HK-2 (cell line): ENCODE data around the gene NUDT22.
"Not testable (repeated sequence)": the region's sequence is repeated elsewhere in the genome, so short reads cannot be mapped to it uniquely, and the experiment has no call there.

Source experiments
- DNase-seq: peaks from one replicate; pipeline ENCODE4 v3.0.0-alpha.2; 2018; ENCODE audit not compliant: unreplicated experiment

Gene NUDT22

DNA sequence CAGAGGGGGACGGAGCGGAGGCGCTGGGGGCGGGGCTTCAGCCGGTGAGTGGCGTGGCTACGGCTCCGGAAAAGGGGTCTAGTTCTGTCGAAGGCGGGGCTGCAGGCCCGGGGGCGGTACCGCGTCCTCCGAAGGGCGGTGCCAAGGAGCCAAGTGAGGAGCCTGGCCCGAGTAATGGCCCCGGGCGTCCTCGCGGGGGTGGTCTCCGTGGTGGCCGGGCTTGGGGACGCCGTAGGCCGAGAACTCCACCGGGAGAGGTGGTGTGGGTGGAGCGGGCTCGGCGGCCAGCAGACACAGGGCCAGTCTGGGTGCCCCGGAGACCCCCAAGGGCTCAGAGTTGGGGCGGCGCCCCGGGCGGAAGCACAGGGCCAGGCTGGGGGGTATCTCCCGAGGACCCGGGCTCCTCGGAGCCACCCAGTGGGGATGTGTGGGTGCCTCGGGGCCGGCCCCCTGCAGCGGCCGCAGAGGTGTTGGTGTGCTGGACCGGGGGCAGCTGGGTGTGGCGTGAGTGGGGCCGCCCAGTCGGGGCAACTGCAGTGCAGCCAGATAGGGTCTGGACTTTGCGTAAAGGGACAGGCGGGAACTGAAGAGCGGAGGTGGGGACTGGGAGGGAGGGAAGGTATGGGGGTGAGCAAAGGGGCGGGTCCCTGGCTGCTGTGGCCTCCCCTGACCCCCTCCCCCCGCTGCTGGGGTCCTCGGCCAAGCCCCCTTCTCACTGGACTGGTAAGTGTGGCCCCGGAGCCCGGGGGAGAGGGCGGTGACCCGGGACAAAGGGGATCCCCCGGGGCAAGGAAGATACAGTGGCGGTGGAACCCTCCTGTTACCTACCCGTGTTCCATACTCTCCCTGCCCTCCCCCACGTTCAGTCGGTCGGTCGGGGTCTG, 15.7 kb downstream of the NUDT22 start:
- DNase-seq, result peak; percentile 53

DNA sequence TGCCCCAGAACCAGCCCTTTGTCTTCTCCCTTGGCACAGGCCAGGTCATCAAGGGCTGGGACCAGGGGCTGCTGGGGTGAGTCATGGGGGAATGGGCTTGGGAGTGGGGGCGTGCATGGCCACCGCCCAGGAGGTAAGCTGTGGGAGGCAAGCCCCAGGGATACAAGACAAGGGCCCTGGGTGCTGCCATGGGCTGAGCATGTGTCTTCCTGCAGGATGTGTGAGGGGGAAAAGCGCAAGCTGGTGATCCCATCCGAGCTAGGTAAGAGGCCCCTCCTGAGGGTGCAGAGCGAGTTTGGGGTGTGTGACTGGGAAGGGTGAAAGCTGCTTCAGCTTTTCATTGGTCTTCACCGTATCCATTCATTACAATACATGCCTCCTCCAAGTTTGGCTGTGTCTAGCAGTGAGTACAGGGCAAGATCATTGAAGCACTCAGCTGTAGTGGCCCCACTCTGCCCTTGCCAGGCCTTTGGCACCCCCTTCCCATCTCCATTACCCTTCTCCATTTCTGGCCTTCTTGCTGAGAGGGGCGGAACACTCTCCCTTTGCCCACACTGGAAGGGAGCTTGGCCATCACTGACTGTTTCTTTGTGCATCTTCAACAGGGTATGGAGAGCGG, 17.3 kb downstream of the NUDT22 start:
- no peak for DNase-seq

DNA sequence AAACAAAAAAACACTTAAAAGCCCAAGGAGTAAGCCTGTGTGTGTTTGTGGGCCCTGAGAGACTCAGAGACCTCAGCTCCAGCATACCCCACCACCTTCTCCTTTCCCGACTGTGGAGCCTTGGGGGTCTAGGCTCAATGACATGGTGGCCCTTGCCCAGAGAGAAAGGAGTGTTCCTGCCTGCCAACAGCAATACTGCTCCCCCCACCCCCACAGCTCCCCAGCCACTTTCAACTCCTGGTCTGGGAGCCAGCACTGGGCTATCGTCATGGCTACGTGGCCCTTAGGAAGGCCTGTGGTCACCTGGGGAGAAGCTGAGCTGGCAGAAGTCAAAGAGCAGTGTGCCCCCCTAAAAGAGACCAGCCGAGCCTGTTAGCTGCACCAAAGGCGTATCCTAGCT, 18.0 kb downstream of the NUDT22 start:
- DNase-seq, result no peak

DNA sequence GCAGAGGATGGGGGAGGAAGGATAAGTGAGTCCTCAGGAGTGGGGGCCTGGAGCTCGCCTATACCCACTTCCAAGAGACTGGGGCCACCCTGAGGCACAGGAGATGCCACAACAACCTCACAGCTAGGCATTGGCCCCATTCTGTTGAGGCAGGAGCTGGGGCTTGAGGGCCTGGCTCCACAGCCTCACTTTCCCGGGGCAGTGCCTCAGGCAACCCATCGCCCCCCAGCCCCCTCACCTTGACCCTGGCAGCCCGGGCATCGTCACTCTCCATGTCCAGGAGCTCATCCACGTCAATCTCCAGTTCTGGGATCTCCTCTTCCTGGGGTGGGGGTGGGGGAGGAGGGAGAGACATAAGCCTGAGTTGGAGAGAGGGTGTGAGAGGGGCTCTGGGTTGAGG, 18.9 kb downstream of the NUDT22 start:
- DNase-seq, result no peak

DNA sequence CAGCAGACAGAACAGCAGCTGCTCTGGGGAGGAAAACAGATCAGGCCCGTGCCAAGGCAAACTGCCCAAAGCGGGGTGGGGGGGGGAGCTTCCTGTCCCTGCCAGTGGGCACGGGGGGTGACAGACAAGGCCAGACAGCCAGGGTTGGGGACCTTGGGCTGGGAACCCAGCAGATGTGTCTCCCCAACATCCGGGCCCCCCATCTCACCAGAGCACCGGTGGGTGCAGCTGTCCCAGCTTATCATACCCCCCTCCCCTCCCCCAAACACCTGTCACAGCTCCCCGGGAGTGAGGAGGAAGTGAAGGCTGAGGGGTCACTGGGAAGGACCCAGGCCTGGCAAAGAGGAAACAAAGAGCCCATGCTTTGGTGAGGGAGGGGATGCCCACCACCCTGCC, 19.3 kb downstream of the NUDT22 start:
- no peak for DNase-seq

DNA sequence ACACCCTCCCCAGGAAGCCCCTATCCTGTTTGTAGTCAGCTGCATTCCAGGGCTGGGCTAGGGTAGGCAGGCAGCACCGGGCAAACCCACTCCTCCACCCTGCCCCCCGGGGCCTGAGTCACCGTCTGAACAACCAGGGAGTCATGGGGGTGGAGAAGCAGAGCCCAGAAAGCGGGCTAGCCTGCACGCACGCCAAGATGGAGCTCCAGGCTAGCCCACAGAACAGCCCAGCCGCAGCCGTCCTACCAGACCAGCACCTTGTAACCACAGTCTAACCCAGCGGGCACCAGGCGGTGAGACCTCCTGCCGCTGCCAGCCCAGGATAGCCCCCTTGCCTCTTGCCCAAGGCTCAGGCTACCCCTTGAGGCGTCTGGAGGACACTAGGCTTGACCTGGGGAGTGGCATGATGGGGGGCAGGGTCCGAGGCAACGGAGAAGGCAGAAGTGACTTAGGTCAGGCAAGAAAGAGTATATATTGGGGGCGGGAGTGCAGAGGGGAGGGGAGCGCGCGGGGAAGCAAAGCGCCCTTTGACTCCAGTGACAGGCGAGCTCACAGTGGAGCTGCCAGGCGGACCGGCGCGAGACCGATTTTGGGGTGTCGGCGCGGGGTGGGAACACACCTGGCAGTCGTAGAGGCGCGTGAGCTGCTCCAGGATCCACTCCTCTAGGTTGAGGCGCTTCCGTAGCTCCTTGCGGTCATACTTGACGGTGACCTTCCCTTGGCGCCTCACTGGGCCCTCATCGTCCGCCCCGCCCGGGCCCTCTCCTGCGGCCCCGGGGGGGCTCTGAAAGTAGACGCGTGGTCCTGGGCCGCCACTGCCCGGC, 19.9 kb downstream of the NUDT22 start:
- DNase-seq, result peak; percentile 82

DNA sequence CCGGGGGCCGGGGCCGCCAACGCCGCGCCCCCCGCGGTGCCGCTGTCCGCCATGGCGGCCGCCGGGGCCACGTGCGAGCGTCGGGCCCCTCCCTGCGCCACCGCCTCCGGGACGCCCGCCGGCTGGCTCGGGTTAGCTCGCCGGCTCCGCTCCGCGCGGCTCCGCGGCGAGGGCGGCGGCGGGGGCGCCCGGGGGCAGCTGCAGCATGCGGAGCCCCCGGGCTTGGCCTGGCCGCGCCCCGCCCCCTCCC, 20.5 kb downstream of the NUDT22 start:
- not testable (repeated sequence) for DNase-seq

DNA sequence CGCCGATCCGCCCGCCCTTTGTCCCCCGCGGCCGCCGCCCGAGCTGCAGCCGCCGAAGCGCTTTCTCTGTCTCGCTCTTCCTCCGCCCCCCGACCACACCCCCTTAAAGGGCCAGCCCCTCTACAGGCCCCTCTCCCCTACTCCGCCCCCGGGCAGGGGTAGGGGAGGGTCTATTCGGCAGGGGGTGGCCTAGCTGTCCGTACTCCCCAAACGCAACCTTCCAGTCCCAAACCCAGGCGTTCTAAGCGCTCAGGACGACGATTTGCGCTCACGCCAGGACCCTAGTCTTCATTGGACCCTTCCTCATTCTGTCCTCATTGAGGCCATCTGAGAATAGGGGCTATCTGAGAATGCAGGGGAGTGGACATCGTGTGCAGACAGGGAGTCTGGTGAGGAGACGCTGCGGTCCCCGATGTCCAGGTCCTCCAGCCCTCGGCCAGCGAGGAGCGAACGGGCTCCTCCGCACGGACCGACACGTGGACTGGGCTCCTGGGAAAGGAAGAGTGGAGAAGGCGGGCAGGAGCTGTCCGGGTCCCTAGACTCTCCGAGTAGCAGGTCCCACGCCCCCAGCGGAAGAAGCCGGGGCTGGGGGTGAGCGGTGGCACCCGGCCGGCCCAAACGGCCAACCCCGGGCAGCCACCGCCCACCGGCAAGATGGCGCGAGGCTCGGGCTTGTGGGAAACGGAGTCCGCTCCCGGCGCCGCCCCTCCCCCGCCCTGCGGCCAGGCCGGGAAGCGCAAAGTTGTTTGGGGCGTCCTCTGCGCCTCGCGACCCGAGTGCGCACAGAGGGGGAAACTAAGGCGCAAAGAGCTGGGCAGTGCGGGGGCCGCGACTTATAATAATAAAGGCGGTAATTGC, 21.0 kb downstream of the NUDT22 start, which contains the start of gene PPP1R14B:
PPP1R14B (minus strand) TSS at position 73 of the 858 bp plus-strand sequence. CDS start 270 bp downstream, outside the sequence.
- peak; percentile 76 for DNase-seq

DNA sequence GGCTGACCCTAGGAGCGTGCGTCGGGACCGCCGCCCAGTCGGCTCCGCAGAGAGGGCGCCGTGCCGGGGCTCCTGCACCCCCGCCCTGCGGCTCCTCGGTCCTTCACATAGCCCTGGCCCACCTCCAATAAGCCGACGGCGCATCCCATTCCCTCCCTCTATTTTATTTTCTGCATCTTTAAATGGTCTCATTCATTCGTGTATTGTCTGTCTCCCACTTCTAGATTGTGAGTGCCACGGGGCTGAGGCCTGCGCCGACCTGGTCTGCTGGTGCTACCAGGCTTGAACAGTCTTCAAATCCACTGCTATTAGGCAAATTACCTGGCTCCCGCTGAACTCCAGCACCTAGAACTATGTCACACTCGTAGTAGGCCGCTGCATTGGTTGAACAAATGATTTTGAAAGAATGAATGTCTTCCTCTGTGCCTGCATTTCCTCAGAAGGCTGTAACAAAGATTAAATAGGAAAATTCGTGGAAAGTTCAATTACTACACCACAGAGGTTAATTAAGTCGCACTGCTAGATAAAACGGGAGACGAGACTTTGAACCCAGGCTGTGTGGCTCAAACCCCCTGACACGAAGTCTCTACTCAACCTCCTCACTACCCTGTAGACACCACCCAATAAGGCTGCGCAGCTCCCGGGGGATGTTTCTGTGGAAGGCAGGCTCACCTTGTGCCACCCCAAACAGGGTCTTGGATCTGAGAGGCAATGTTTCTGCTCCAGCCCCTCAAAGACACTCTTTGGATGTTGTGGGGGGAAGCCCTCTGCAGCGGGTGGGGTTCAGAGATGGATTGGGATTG, 21.9 kb downstream of the NUDT22 start:
- DNase-seq, result no peak

DNA sequence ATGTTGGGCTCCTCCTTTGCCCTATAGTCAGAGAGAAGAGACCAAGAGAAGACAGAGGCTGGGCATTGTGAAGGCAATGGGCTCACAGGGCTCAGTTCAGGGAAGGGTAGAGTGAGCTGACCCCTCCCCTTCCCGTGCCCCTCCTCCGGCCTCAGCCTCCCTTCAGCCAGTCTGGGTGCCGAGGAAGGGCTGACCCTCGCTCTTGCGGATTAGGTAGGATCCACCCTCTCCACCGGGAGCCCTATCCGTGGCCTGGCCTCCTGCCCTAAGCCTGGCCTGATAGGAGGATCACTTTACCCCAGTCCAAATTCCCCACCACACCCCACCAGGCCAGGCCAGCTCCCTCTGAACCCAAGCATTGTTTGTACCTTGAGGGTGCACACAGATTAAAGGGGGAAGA, 22.5 kb downstream of the NUDT22 start:
- no peak for DNase-seq

DNA sequence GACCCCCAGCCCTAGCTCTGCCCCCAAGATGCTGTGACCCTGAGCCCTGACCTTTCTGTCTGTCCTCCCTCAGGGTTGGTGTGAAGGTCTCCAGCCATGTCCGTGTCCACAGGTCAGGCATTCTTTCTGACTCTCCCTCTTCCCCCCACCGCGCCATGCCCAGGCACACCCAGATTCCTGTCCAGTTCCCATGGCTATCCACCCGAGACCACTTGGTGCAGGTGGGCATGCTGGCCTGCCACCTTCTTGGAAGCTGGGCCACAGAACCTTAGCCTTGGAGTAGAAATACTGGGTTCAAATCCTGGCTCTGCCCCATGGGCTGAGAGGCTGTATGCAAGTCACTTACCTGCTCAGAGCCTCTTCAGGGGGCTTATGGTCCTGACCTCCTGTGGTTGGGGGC, 23.0 kb downstream of the NUDT22 start:
- no peak for DNase-seq

DNA sequence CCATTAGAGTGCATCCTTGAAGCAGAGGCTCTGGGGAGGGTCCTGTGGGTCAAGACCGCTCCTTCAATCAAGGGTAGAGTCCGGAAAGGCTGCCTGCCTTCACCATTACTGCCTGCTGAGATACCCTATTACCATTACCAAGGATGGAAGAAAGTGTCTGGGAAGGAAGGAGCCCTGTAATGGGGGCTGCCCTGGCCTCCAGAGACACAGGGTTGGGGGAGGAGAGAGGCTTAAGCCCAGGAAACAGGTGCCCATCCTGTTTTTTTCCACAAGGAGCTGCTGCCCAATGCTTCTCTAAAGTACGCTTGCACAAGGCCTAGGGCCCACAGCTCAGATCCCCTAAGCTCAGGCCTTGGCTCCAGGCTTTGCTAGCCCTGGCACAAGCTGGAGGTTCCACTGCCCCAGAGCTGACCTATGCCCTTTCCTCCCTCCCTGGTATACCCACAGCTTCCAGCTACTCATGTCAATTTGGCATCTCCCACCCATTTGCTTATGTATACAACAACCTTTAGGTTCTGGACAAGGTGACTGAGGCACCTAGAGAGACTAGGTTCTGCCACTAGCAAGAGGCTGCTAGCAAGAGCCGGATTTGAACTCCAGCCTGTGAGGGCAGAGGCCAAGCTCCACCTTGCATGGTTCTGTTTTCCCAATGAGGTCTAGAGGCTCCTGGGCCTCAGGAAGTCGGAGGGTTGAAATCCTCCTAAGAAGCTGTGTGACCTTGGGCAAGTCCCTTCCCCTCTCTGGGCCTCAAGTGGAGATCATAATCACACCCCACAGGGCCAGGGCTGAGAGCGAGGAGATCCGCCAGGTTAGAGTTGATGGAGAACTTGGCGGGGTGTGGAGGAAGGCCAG, 23.7 kb downstream of the NUDT22 start:
- no peak for DNase-seq

DNA sequence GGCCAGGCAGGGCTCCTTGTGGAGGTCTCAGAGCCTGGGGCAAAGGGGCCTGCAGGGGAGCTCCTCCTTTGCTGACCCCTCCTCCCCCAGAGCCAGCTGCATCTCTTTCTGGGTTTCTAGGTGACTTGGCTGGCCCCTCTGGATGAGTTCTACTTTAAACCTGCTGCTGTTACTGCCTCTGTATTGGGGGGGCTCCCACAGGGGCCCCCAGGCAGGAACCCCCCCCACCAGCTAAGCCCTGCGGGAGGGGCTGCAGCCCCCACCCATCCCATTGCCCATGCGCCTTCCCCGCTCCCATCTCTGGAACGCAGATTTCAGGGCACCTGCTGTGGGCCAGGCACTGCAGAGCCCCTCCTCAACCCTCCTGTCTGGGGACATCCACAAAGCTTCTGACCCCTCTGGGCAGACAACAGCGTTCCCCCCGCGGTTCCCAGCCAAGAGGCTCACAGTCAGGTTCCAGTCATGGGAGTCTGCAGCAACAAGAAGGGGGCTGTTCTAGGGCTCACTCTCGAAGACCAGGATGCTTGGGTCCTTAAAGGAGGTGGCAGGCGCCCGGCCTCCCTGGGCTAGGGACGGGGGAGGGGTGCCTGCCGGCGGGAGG, 24.4 kb downstream of the NUDT22 start:
- DNase-seq, result no peak

DNA sequence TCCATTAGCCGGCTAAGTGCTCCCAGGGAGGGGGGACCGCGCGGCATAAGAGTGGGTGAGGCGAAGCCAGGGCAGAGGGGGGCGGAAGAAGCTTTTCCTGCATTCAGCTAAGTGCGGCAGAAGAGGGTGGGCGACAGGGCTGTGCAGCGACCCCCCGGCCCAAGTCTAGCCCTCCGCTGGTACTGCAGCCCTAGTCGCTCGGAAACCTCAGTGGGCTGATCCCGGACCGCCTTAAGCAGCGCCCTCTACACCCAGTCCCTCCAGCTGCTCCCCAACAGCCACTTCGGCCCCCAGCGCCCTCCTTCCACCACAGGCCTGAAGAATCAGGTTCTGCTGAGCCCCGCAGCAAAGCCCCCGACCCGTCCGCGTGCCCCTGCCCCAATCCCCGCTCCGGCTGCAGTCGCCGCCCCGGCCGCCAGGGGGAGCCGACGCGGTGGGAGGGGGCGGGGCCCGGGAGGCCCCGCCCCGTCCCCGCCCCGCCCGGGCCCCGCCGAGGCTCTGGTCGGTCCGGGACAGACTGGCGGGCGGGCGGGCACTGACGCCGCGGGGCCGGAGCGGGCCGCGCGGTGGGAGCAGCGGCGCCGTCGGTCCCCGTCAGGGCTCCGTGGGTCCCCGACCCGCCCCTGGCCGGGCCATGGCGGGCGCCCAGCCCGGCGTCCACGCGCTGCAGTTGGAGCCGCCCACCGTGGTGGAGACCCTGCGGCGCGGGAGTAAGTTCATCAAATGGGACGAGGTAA, 25.1 kb downstream of the NUDT22 start, which contains the start of gene PLCB3:
PLCB3 (plus strand) TSS at position 515 of the 737 bp plus-strand sequence; CDS start at position 635, 120 bp downstream.
- peak; percentile 51 for DNase-seq

DNA sequence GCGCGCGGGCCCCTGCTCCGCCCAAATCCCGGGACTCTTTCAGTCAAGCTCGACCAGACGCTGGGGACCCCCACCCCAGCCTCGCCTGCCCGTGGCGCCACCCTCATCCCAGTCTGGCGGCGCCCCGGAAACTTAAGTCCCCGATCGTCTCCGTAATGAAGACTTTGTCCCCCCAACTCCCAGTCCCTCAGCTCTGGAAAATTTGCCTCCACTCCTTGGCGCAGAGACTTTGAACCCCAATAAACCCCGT, 25.6 kb downstream of the NUDT22 start:
- DNase-seq, result no peak

DNA sequence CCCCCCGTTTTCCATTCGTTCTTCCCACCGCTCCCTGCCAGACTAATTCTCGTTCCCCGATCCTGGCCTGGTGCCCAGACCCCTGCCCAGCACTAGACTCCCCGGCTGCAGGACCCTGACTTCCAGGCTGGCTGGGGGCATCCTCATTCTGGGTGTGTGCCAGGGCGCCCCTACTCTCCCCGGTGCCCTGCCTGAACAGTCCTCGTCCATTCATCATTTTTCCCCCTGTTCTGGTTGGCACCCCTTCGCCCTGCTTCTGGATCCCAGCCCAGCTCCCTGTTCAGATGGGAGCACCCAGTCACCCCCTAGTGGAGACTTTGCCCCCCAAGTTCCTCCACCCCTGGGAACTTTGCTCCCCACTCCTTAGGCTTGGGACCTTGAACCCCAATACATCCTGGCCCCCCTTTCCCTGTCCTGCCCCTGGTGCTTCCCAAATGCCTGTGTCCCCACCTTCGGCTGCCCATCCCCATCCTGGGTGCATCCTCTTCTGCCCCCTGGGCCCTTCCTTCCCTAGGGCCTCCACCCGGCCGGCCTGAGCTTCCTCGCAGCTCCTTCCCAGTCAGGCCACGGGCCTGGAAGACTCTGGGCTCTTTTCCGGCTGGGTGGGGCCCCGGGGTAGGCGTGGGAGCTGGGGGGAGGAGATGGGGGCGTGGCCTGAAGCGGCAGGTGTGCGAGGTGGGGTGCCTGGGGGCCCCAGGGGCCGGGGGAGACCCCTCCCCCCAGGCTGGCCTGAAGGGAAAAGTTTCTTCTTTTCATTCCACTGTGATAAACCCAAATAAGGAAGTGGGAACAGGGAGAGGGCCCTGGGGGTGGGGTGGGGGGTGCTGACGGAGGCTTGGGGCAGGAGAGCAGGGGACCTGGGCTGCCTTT, 26.2 kb downstream of the NUDT22 start:
- peak; percentile 52 for DNase-seq

DNA sequence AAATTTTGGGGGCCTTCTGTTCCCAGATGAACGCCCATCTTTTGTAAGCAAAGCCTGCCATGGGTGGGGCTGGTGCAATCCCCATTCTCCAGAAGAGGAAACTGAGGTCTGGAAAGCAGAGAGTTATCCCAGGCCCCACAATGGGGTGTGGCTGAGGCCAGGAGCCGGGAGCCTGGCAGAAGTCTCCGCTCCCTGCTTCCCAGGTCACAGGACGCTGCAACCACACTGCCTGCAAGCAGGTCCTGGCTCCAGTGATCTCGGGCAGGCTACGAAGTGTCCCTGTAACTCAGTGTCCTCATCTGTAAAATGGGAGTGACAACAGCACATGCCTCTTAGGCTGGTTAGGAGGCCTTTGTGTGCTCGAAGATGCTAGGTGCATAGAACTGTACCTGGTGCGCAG, 27.0 kb downstream of the NUDT22 start:
- DNase-seq, result no peak

DNA sequence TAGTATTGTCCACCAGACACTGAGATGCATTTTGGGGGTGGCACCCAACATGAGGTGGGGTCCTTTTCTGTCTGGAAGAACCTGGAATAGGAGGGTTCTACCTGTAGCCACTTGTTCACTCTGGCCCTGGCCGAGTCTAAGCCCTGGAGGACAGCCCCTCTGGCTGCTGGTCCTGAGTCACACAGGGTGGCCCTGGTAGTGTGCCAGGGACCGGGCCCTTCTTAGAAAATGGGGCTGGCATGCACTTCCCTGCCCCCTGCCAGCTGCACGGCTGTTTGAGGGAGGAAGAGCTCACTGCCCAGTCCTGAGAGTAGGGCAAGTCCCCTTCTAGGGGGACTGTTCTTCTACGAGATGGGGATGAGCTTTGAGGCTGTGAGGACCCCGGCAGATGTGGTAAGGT, 27.4 kb downstream of the NUDT22 start:
- DNase-seq, result no peak
